PC-9 (cell line): ENCODE results near the gene SLC6A1. TPM values are rescaled to one million over a fixed set of nuclear protein-coding genes. Genes with fewer than 3 reads are reported as not detected.

Experiments used
- BruUV-seq: library from RNA; stranded (reverse); fragments of 400-500 nt; replicated peaks from 2 replicates; lab custom pipeline; 2021; lab: Mats Ljungman, UMichigan
- CTCF ChIA-PET: fragments of 300-600 bp; sonication (Branson Sonifier 250); formaldehyde crosslinking; loops from one replicate; lab custom pipeline; 2022; ENCODE audit warnings: antibody characterized with exemption; lab: Charles Lee
- POLR2A ChIA-PET: fragments of 300-600 bp; sonication (Branson Sonifier 250); formaldehyde crosslinking; loops from one replicate; lab custom pipeline; 2022; ENCODE audit warnings: antibody characterized with exemption; ENCODE audit not compliant: unreplicated experiment; lab: Charles Lee
- DNase-seq, 2 experiments: peaks; one replicate each; pipeline versions ENCODE4 v3.0.0 to v3.0.0-alpha.2; 2015 to 2022; ENCODE audit warnings: mixed read lengths in 1 of 2
- H2AFZ ChIP-seq: fragments of 200-600 bp; sonication (generic); 2 replicates; pipeline ENCODE4 v1.8.1; 2017; ENCODE audit warnings: antibody characterized with exemption
- H3F3A ChIP-seq: fragments of 200-600 bp; sonication (generic); 2 replicates; pipeline ENCODE4 v1.8.1; 2017; ENCODE audit warnings: antibody characterized with exemption, mild to moderate bottlenecking, low read depth; ENCODE audit not compliant: insufficient read depth
- H3K27ac ChIP-seq: fragments of 200-600 bp; sonication (generic); 2 replicates; pipeline ENCODE4 v1.6.1; 2016; ENCODE audit warnings: mixed run types
- H3K27me3 ChIP-seq: fragments of 200-600 bp; sonication (generic); 2 replicates; pipeline ENCODE4 v1.6.1; 2016; ENCODE audit warnings: low read depth, mixed run types; ENCODE audit not compliant: insufficient read depth
- H3K36me3 ChIP-seq: fragments of 200-600 bp; sonication (generic); 2 replicates; pipeline ENCODE4 v1.6.1; 2016; ENCODE audit warnings: low read depth, mixed run types
- H3K4me1 ChIP-seq: fragments of 200-600 bp; sonication (generic); replicated peaks from 2 replicates; pipeline ENCODE4 v1.6.1; 2016; ENCODE audit warnings: mixed run types; ENCODE audit not compliant: insufficient read depth
- H3K4me2 ChIP-seq: fragments of 200-600 bp; sonication (generic); 2 replicates; pipeline ENCODE4 v1.6.1; 2017; ENCODE audit warnings: mixed run types
- H3K4me3 ChIP-seq: fragments of 200-600 bp; sonication (generic); 2 replicates; pipeline ENCODE4 v1.6.1; 2016; ENCODE audit warnings: mixed run types
- H3K79me2 ChIP-seq: fragments of 200-600 bp; sonication (generic); 2 replicates; pipeline ENCODE4 v1.6.1; 2017; ENCODE audit warnings: low read depth, mixed run types
- H3K9me2 ChIP-seq: fragments of 200-600 bp; sonication (generic); 2 replicates; pipeline ENCODE4 v1.8.1; 2017; ENCODE audit warnings: mild to moderate bottlenecking; ENCODE audit not compliant: insufficient read depth
- H3K9me3 ChIP-seq: fragments of 200-600 bp; sonication (generic); 2 replicates; pipeline ENCODE4 v1.8.1; 2016; ENCODE audit warnings: low read depth; ENCODE audit not compliant: insufficient read depth
- H4K20me1 ChIP-seq: fragments of 200-600 bp; sonication (generic); 2 replicates; pipeline ENCODE4 v1.8.1; 2017; ENCODE audit not compliant: insufficient read depth
- EZH2 ChIP-seq: fragments of 200-600 bp; sonication (generic); IDR thresholded peaks from 2 replicates; pipeline ENCODE4 v1.8.0; 2017; ENCODE audit warnings: antibody characterized with exemption, low read depth
- intact Hi-C: fragments of 100-400 bp; cut with micrococcal nuclease; formaldehyde crosslinking; loops from one replicate; pipeline ENCODE4 v1.10.0; 2022; ENCODE audit not compliant: unreplicated experiment
- total RNA-seq: library from RNA; stranded (reverse); gene quantifications from 2 replicates; pipeline ENCODE4 v1.2.3, GENCODE V29; 2021
- TF ChIP-seq, protein P1 (sequence below): fragments of 200-600 bp; sonication (generic); conservative IDR thresholded peaks from 2 replicates; pipeline ENCODE4 v1.6.1; 2017; ENCODE audit warnings: mixed run types, antibody characterized with exemption, mild to moderate bottlenecking, moderate library complexity

SLC6A1 gene
- total RNA-seq, 1 experiment from 2014 or later, result not detected

DNA sequence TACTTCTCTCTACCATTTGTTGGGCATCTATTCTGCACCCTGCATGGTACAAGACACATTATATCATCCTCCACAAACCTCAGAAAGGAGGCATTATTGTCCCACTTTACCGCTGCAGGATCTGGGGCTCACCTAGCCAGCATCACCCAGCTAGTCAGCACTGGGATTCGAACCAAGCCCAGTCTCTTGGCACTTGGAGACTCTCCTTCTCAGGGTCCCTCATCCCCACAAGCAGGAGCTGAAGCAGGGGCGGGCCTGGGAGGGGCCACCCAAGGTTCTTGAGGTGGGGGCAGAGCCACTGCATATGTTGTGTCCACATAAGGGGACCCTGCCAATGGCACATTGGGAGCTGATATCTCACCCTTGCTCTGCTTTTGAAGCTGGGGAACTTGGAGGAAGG lies 41.3 kb downstream of the SLC6A1 start:
- H3K36me3 ChIP-seq, result no peaks in the 10 kb centered on the region
- no peaks in the 10 kb centered on the region for H3K79me2 ChIP-seq
- peaks cover 3% of the 10 kb centered on the region; the same call in 1 of the 2 replicates for H4K20me1 ChIP-seq
- intact Hi-C loops, result no loop called here
- ChIA-PET POLR2A (no interaction called here), CTCF (no interaction called here)
- no peak overlapping the region for H3K27ac ChIP-seq
- H2AFZ ChIP-seq, result no peak overlapping the region
- peaks cover 93% of the 10 kb centered on the region for H3K27me3 ChIP-seq
- no TSS peak for BruUV-seq
- TF ChIP-seq, protein P1, sequence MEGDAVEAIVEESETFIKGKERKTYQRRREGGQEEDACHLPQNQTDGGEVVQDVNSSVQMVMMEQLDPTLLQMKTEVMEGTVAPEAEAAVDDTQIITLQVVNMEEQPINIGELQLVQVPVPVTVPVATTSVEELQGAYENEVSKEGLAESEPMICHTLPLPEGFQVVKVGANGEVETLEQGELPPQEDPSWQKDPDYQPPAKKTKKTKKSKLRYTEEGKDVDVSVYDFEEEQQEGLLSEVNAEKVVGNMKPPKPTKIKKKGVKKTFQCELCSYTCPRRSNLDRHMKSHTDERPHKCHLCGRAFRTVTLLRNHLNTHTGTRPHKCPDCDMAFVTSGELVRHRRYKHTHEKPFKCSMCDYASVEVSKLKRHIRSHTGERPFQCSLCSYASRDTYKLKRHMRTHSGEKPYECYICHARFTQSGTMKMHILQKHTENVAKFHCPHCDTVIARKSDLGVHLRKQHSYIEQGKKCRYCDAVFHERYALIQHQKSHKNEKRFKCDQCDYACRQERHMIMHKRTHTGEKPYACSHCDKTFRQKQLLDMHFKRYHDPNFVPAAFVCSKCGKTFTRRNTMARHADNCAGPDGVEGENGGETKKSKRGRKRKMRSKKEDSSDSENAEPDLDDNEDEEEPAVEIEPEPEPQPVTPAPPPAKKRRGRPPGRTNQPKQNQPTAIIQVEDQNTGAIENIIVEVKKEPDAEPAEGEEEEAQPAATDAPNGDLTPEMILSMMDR, result no peak
- no peak for TF ChIP-seq EZH2
- H3K4me1 ChIP-seq, result no peaks in the 10 kb centered on the region
- no peak overlapping the region for H3K4me2 ChIP-seq
- DNase-seq, result no peak
- H3K9me2 ChIP-seq, result no peaks in the 10 kb centered on the region
- H3K4me3 ChIP-seq, result no peak overlapping the region
- H3K9me3 ChIP-seq, result no peaks in the 10 kb centered on the region
- no peaks in the 10 kb centered on the region for H3F3A ChIP-seq

DNA sequence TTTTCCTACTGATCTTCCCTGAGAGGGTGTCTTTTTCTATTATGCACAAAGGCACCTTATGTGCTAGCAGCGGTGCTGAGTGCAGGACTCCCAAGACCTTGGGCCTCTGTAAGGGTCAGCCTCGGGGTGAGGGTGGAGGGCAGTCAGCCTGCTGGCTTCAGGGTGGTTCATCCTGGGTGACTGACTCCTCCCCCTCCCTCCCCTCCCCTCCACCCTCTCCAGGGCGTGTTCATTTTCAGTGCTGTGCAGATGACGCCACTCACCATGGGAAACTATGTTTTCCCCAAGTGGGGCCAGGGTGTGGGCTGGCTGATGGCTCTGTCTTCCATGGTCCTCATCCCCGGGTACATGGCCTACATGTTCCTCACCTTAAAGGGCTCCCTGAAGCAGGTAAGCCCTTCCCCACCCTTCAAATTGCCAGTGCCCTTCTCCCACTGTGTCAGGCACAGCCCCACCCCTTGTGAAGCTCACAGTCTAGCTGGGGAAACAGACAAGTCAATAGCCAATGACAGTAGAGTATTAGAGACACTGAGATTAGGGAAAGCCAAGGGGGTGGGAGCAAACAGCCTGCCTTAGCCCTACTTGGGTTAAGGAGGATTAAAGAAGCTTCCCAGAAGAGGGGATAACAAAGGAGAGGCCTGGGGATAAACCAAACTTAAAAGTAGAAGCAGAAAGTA lies 41.9 kb downstream of the SLC6A1 start:
- TF ChIP-seq, protein P1, result no peak
- no peak for TF ChIP-seq EZH2
- no peak overlapping the region for H3K4me3 ChIP-seq
- BruUV-seq, result no TSS peak
- DNase-seq, result no peak
- H3K36me3 ChIP-seq, result no peaks in the 10 kb centered on the region
- H2AFZ ChIP-seq, result no peak overlapping the region
- H3K4me2 ChIP-seq, result no peak overlapping the region
- H3K27me3 ChIP-seq, result peaks cover 92% of the 10 kb centered on the region
- peaks cover 3% of the 10 kb centered on the region; the same call in 1 of the 2 replicates for H4K20me1 ChIP-seq
- H3K27ac ChIP-seq, result no peak overlapping the region
- no peaks in the 10 kb centered on the region for H3K79me2 ChIP-seq
- intact Hi-C loops, result no loop called here
- no peaks in the 10 kb centered on the region for H3K9me3 ChIP-seq
- H3K4me1 ChIP-seq, result no peaks in the 10 kb centered on the region
- POLR2A ChIA-PET, result no interaction called here
- no peaks in the 10 kb centered on the region for H3F3A ChIP-seq
- CTCF ChIA-PET, result no interaction called here
- H3K9me2 ChIP-seq, result no peaks in the 10 kb centered on the region

DNA sequence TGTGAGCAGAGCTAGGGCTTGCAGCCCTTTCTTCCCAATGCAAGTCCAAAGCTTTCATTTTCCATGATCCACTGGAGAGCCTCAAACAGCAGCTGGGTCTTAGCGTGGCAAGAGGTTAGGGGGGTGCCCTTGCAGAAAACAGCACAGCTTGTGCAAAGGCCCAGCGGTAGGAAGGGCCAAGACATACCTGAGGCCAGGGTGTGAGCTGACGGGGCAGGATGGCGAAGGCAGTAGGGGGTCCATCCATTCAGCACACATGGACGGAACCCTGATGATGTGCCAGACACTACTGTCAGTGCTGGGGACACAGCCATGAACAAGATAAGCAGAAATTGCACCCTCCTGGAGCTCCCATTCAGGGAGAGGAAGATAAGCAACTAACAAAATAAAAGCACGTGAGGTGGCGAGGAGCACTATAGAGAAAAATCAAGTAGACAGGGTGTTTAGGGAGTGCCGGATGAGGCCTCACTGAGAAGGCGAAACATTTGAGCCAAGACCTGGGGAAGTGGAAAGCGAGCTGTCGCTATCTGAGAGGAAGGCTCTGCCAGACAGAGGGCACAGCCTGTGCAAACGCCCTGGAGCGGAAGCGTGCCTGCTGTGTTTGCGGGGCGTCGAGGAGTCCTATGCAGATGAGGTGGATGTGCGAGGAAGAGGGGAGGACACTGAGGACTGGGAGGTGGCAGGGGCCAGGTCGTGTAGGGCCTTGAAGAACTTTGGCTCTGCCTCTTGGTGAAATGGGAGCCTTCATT lies 43.4 kb downstream of the SLC6A1 start:
- H3K27me3 ChIP-seq, result peaks cover 95% of the 10 kb centered on the region
- no peaks in the 10 kb centered on the region for H3K9me2 ChIP-seq
- BruUV-seq, result no TSS peak
- TF ChIP-seq EZH2, result no peak
- TF ChIP-seq, protein P1, result no peak
- ChIA-PET POLR2A (no interaction called here), CTCF (no interaction called here)
- H3K4me3 ChIP-seq, result no peak overlapping the region
- no peaks in the 10 kb centered on the region for H3F3A ChIP-seq
- DNase-seq, result no peak
- no peaks in the 10 kb centered on the region for H3K36me3 ChIP-seq
- intact Hi-C loops, result no loop called here
- no peak overlapping the region for H2AFZ ChIP-seq
- no peaks in the 10 kb centered on the region for H3K9me3 ChIP-seq
- no peaks in the 10 kb centered on the region for H3K79me2 ChIP-seq
- H3K4me1 ChIP-seq, result no peaks in the 10 kb centered on the region
- peaks cover 3% of the 10 kb centered on the region; the same call in 1 of the 2 replicates for H4K20me1 ChIP-seq
- no peak overlapping the region for H3K4me2 ChIP-seq
- H3K27ac ChIP-seq, result no peak overlapping the region
